Testis (tissue), 3 donors: ENCODE measurements around the gene TENM4. TPM values are rescaled to one million over a fixed set of nuclear protein-coding genes. Genes with fewer than 3 reads are reported as not detected.
"Not testable (repeated sequence)": the region's sequence is repeated elsewhere in the genome, so short reads cannot be mapped to it uniquely, and the experiment has no call there.

Source experiments
- DNase-seq: peaks from one replicate; pipeline ENCODE4 v3.0.0-alpha.2; 2019
- H3K27ac ChIP-seq, 2 donors: fragments of 200-600 bp; sonication (generic); one replicate each; pipeline ENCODE4 v1.5.1; 2019
- H3K27me3 ChIP-seq: fragments of 200-600 bp; sonication (generic); one replicate; pipeline ENCODE4 v1.5.1; 2019
- H3K36me3 ChIP-seq: fragments of 200-600 bp; sonication (generic); one replicate; pipeline ENCODE4 v1.5.1; 2017; ENCODE audit warnings: low read depth; ENCODE audit errors: missing control alignments
- H3K4me1 ChIP-seq: fragments of 200-600 bp; sonication (generic); one replicate; pipeline ENCODE4 v1.5.1; 2019
- H3K4me3 ChIP-seq, 2 donors: fragments of 200-600 bp; sonication (generic); one replicate each; pipeline ENCODE4 v1.5.1; 2017 to 2019
- H3K9me3 ChIP-seq: fragments of 200-600 bp; sonication (generic); one replicate; pipeline ENCODE4 v1.5.1; 2017
- CTCF ChIP-seq, 3 experiments: fragments of 450-650 bp in 2 of 3; fragments of 200-600 bp in 1 of 3; sonication (generic) in 1 of 3; IDR thresholded peaks; one replicate each; pipeline ENCODE4 v1.5.1; 2016 to 2019; ENCODE audit warnings: antibody characterized with exemption in 3 of 3, mild to moderate bottlenecking in 2 of 3, moderate library complexity in 1 of 3
- POLR2A ChIP-seq: fragments of 450-650 bp; IDR thresholded peaks from one replicate; pipeline ENCODE4 v1.6.1; 2017; ENCODE audit warnings: antibody characterized with exemption, mild to moderate bottlenecking, moderate library complexity
- WGBS, 2 donors: methylation state at CpG; one replicate each; pipeline ENCODE4 v1.1.5; 2018; 5-methylcytosine and 5-hydroxymethylcytosine counted together
- intact Hi-C: fragments of 100-400 bp; cut with DNase I; formaldehyde crosslinking; loops from one replicate; pipeline ENCODE4 v1.15.1; 2023; ENCODE audit warnings: low total_unique reads
- polyA plus RNA-seq: library from polyadenylated mRNA; stranded (reverse); fragments of 350-450 nt; fragmentation: Illumina TruSeq; extraction: RNeasy Lipid Tissue Mini Kit (QIAGEN cat#74804); gene quantifications from one replicate; pipeline ENCODE4 v1.2.3, GENCODE V29; 2014; ENCODE audit warnings: low read depth, low replicate concordance; ENCODE audit not compliant: insufficient read depth
- total RNA-seq, 2 donors: library from RNA; depleted of rRNA; stranded (reverse); fragments of >200 nt; gene quantifications; one replicate each; pipeline ENCODE4 v1.2.3, GENCODE V29; 2016

The TENM4 gene
- total and polyA plus RNA-seq, 3 donors from 2014 or later, result 10.6 to 17.9 (median 11.4) TPM

- H3K27ac ChIP-seq, result no peak overlapping the region
- no peak overlapping the region for H3K4me3 ChIP-seq
- no peak for DNase-seq
Measured at GRCh38 chr11:78832226-78832947, 608.4 kb downstream of the TENM4 start.

GRCh38 chr11:78831571-78831970, 609.3 kb downstream of the TENM4 start:
- Histone ChIP-seq H3K36me3 (no peaks in the 10 kb centered on the region), H3K4me1 (no peaks in the 10 kb centered on the region), H3K9me3 (no peaks in the 10 kb centered on the region), H3K27me3 (no peaks in the 10 kb centered on the region), H3K27ac (no peak overlapping the region), H3K4me3 (no peak overlapping the region)
- WGBS, 2 donors, result 93% methylated on average over 4 of the region's 4 CpGs
- TF ChIP-seq CTCF (IDR thresholded peaks at IDR 0.05) (no peak), POLR2A (no peak)
- intact Hi-C loops, result no loop called here
- no peak for DNase-seq

More at GRCh38 chr11:78832226-78832947, 608.4 kb downstream of the TENM4 start:
- TF ChIP-seq POLR2A (no peak), CTCF (IDR thresholded peaks at IDR 0.05) (no peak)
- H3K27me3 ChIP-seq, result no peaks in the 10 kb centered on the region
- no peaks in the 10 kb centered on the region for H3K36me3 ChIP-seq
- 86 to 88% methylated on average over 7 of the region's 7 CpGs for WGBS, 2 donors
- intact Hi-C loops, result no loop called here
- no peaks in the 10 kb centered on the region for H3K9me3 ChIP-seq
- no peaks in the 10 kb centered on the region for H3K4me1 ChIP-seq

GRCh38 chr11:78830277-78830819, 610.5 kb downstream of the TENM4 start:
- Histone ChIP-seq H3K36me3 (no peaks in the 10 kb centered on the region), H3K27me3 (no peaks in the 10 kb centered on the region), H3K9me3 (no peaks in the 10 kb centered on the region), H3K4me3 (no peak overlapping the region), H3K4me1 (no peaks in the 10 kb centered on the region), H3K27ac (no peak overlapping the region)
- intact Hi-C loops, result no loop called here
- TF ChIP-seq POLR2A, result no peak
- no peak for DNase-seq
- 87% methylated on average over 9 to 11 of the region's 11 CpGs for WGBS, 2 donors

GRCh38 chr11:78829146-78829545, 611.7 kb downstream of the TENM4 start:
- TF ChIP-seq CTCF (IDR thresholded peaks at IDR 0.05) (no peak), POLR2A (no peak)

GRCh38 chr11:78828676-78829075, 612.2 kb downstream of the TENM4 start:
- DNase-seq, result no peak
- H3K4me3 ChIP-seq, result no peak overlapping the region
- no peaks in the 10 kb centered on the region for H3K9me3 ChIP-seq
- TF ChIP-seq POLR2A, result no peak
- no peak for TF ChIP-seq CTCF (IDR thresholded peaks at IDR 0.05)
- no peaks in the 10 kb centered on the region for H3K36me3 ChIP-seq
- H3K27ac ChIP-seq, result no peak overlapping the region
- H3K4me1 ChIP-seq, result no peaks in the 10 kb centered on the region
- intact Hi-C loops, result no loop called here
- no peaks in the 10 kb centered on the region for H3K27me3 ChIP-seq
- WGBS, 2 donors, result 85 to 89% methylated on average over 1 of the region's 1 CpG

More at GRCh38 chr11:78829146-78829545, 611.7 kb downstream of the TENM4 start:
- H3K36me3 ChIP-seq, result no peaks in the 10 kb centered on the region
- intact Hi-C loops, result no loop called here
- WGBS, 2 donors, result 88 to 96% methylated on average over 2 to 3 of the region's 3 CpGs
- DNase-seq, result no peak
- H3K27ac ChIP-seq, result no peak overlapping the region
- H3K4me1 ChIP-seq, result no peaks in the 10 kb centered on the region
- H3K9me3 ChIP-seq, result no peaks in the 10 kb centered on the region
- no peak overlapping the region for H3K4me3 ChIP-seq
- no peaks in the 10 kb centered on the region for H3K27me3 ChIP-seq

- intact Hi-C loops, H3K27me3 ChIP-seq, DNase-seq, H3K27ac ChIP-seq, H3K9me3 ChIP-seq, H3K4me1 ChIP-seq, H3K4me3 ChIP-seq, H3K36me3 ChIP-seq: not testable (repeated sequence)
- 89 to 96% methylated on average over 4 of the region's 4 CpGs for WGBS, 2 donors
Measured at GRCh38 chr11:78827291-78827690, 613.5 kb downstream of the TENM4 start.
